ENCODE data around the gene TTC7B.

TTC7B gene

DNA sequence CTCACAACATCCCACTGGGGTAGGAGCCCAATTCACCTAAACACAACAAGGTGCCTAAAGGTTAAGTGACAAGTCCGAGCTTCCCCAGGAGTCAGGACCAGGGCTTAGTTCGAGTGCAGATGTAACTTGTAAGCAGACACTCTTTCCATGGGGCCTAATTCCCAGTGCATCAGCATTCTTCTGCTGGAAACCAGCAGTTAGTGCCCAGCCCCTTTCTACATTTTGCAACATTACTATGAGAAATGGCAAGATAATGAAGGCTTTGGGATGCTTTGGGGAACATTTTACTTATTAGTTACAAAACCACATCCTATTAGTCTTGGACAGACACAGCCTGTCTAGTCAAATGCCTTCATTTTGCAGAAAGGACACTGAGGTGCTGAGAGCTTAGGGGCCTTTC lies 239.6 kb downstream of the TTC7B start:
- DNase-seq (ENCODE audit: low read depth in 2 of 2) = no peak

DNA sequence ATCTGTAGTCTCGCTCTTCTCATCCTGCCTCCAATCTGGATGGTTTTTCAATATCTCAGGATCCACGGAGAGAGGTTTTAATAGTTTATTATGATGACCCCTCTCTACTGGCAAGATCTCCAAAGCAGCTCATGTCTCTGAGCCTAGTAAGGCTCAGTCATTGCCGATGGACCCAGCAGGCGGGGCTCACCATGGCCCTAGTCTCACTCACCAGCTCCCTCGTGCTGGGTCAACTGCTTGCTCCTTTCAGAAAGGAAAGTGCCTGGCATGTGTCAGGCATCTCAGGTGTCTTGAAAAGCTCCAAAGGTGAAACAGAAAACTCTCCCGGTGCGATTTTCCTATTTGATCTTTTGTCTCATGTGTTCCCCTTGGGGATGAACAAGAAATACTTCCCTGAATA lies 240.4 kb downstream of the TTC7B start:
- DNase-seq (ENCODE audit: low read depth in 2 of 2) = no peak

DNA sequence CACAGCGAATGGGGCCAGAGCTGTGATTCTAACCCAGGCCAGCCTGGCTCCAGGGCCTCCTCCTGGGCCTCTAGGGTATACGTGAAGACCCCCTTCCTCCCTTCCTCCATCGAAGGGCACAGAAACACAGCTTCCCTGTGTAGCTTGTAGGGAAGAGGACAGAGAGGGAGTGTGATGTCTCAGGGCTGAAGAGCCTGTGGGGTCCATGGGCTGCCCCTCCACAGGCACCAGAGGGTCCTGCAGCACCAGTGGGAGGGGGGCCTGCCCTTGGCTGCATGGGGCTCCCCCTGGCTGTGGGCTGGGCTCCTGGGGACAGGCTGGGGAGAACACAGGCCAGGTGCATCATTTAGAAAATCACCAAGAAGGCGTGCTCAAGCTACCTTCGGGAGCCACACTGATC lies 240.9 kb downstream of the TTC7B start:
- DNase-seq (ENCODE audit: low read depth in 2 of 2) = no peak

DNA sequence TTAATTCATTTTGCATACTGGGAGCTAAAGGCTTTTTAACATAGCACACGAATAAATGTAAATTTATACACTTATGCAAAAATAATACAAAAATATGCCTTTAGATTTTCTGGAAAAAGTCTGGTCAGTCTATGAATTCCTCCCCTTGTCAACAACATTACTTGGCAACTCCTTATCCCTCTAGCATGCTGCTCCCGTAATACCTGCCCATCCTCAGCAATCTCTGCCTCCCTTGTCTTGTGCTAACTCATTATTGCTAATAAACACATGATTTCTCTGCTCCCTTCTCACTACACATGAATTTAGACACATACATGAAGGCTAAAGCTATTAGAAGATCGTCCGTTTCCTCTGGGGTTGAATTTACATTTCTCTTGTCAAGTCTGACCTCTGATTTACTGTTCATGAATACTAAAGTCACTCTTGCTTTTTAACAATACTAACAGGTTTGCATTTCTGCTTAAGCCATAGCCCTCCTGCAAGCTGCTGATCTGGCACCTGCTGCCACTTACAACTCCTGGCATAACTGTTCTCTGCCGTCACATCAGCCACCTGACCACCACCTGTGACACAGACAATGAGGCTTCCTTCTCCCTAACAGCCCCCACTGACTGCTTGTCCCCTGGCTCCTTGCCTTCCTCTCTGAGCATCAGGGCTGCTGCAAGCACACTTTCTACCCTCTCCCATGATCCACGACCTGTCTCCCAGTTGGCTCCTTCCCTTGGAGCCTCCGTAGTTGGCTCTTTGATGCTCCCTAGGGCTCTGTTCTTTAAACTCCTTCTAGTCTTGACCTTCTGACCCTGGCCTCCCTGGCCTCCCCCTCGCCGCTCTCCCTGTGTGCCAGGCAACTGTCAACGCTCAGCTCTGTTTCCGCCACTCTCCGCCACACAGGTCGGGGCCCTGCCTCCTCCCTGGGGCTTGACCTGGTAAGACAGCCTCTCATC lies 241.8 kb downstream of the TTC7B start:
- no peak for DNase-seq (ENCODE audit: low read depth in 2 of 2)

DNA sequence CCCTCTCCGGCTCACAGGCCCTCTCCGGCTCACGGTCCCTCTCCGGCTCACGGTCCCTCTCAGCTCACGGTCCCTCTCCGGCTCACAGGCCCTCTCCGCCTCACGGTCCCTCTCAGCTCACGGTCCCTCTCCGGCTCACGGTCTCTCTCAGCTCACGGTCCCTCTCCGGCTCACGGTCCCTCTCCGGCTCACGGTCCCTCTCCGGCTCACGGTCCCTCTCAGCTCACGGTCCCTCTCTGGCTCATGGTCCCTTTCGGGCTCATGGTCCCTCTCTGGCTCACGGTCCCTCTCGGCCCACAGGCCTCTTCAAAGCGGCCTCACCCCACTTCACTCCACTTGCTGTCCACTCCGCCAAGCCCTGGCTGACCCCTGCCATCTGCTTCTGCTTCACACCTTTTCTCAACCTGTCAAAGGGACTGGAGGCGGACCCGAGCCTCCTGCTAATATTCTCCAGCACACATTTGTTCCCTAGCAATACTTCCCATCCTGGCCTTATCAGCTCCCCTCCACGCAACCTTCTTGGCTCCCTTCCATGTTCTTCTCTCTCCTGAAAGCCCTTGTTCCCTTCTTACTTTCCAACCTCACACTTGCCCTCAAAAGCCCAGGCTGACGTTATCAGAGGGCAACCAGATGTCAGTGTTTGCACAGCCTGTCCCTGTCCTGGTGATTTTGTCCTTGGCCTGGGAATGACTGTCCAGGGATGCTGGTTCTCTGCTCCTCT lies 242.7 kb downstream of the TTC7B start:
- no peak for DNase-seq (ENCODE audit: low read depth in 2 of 2)

DNA sequence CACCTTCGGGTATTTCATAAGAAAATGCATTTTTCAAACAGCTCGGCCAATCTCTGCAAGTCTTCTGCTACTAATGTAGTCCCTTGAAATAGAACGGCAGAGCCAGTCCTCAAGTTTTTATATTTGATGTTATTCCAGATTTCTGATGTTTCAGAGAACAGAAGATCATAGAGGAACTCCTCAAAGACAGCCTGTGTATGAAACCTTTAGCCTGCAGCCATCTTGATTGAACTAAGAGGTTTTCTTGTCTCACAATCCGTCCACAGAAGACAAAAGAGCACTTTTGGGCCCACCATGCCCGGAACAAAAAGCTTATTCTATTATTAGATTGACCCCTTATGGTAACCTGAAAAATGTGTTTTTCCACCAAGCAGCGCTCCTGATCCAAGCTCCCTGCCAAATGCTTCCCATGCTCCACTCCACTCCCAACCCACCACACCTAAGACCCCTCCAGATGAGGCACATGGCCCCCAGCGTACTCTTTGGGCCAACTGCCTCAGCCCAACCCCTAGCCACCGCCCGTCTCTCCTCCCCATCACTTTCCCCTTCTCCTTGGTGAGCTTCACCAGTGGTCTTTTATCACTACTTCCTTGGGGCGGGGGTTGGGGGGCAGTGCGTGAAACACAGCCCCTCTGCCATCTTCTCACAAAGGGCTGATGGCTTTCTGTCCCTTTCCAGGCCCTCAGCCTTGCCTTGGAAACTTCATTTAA lies 243.6 kb downstream of the TTC7B start:
- no peak for DNase-seq (ENCODE audit: low read depth in 2 of 2)

DNA sequence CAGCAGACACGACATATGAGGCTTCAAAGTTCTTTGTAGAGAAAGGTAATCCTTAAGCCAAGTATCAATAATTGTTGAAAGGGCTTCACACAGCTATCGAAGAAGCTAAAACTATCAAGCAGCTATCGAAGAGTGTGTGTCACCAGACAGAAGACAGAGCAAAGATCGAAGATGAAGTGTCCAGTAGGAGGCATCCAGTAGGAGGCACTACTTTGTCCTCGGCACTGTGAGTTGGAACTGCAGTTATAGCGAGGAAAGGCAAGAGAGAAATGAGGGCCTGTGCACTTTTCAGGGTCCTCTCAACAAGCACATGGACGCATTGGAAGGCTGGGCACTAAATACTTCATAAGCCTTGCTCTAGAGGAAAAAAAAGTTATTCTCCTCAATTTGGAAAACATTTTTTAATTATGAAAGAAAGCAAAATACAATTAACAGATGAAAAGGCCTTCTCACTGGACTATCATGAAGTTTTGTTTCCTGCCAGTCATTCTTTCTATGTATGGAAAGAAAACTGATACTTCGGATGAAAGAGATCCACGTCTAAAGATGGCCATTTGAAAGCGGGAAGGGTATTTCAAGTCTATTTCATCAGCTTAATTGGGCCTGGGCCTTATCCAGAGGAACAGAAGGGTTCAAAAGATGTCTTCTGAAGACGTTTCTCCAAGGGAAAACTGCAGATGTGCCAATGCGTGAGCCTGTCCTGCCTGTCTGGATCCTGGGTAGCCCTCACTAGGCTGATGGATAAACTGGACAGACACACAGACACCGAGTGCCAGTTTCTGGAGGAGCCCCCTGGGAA lies 244.9 kb downstream of the TTC7B start:
- DNase-seq (ENCODE audit: low read depth in 2 of 2) = no peak

DNA sequence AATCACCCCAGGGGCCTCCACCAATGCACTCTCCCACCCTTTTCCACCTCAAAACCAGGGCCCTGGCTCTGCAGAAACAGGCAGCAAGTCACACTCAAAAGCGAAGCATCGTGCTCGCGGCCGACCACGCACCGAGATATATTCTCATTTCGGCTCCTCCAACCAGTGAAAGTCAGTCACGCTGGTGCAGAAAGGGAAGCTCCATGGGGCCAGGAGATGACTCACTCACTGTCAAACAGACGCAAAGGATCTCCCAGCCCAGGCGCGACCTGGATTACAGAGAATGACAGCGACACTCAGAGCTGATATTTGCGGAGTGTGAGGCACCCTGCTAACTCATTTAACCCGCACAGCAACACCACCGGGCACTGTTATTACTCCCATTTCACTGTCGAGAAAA lies 245.8 kb downstream of the TTC7B start:
- no peak for DNase-seq (ENCODE audit: low read depth in 2 of 2)

DNA sequence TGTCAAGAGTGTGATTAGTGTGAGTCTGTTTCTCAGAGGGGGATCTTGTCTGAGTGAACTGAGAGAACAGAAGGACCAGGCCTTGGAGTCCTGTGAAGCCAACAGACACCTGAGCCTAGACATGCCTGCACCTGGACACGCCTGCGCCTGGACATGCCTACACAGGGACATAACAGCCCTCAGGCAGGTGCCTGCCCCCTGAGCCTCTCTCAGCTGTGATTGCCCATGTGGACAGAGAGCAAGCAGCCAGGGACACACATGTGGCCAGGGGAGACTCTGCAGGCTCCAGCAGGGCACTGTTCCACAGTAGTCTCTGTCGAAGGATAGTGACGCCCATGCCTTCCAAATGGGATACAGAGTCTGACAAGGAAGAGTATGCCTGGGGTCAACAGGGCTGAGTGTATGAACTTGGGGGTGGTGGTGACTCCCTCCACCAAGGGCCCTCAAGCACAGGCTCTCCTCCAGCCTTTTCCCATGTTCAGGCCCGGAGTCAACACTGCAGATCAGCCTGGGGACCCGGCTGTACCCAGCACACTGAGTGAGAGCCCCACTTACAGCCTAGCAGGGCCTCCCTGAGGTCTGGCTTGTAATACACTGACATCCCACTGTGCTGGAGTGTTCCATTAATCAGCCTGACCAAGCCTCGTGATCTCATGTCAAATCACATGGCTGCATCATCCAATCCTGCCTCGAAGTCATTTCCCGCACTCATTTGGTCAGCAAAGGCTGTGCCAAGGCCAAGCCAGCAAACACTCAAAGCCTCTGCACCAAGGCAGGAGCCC lies 246.4 kb downstream of the TTC7B start:
- no peak for DNase-seq (ENCODE audit: low read depth in 2 of 2)

DNA sequence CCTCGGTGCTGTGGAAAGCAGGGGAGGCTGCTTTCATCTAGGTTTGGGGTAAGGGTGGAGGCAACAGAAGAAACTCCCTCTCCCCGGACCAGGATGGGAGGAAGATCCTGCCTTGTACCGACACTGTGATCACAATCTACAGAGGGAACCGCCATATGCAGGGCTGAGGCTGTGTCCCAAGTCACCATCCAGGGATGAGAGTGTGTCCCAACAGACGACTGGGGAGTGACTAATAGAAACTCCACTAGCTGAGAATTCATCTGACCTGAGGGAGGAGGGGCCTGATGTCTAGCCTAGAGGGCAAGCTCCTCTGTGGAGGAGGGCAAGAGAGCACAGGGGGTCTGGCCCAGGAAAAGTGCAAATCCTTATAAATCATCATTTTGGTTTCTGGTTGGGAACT lies 247.0 kb downstream of the TTC7B start:
- DNase-seq (ENCODE audit: low read depth in 2 of 2) = no peak

DNA sequence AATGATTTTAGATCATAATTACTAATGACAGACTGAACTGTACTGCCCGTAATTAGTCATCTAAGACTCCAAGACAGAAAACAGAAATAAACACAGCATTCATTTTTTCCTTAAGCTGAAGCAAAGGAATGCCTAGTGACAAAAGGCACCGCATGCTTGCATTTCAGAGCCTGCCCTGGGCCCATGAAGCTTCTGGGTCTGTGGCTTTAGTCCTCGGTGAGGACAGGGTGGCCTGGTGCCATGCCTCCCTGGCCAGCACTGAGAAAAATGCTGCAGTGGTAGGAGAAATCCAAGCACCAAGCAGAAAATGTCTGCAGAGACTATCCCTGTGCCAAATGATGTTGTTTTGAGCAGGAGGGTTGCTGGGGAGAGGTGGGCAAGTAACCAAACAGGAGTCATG lies 247.8 kb downstream of the TTC7B start:
- DNase-seq (ENCODE audit: low read depth in 2 of 2) = no peak

DNA sequence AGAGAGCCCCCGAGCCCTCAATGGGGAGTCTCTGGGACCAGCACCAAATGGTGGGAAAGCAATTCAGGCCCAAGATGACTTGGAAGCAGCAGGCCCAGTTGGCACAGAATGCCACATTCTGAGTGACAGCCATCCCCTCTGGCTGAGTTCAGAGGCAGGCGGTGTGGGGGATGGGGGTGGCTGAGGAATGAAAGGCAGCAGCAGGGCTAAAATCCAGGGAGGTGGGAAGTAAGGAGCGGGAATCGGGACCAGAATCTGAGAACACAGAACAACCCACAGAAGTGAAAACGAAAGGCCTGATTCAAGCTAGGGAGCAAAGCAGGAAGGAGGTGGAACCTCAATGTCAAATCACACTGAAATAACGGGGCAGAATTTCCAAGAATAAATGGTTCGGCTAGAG lies 248.2 kb downstream of the TTC7B start:
- no peak for DNase-seq (ENCODE audit: low read depth in 2 of 2)

DNA sequence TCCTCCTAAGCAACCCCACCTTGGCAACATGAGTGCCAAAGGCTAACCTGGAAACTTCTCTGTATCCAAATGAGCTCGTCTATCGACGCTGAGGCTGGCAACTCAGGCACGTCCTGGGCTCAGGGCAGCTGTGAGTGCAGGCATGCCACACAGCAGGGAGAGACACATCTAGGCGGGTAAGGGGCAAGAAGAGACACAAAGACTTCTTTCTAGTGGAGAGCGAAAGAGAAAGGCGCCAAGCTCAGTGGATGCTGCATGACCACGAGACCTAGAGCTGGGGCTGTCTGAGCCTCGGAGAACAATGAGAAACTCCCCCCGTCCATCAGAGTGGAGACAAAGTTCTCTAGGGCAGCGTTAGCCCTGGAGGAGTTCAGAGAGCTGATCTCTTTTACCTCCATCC lies 249.0 kb downstream of the TTC7B start:
- DNase-seq (ENCODE audit: low read depth in 2 of 2) = no peak

DNA sequence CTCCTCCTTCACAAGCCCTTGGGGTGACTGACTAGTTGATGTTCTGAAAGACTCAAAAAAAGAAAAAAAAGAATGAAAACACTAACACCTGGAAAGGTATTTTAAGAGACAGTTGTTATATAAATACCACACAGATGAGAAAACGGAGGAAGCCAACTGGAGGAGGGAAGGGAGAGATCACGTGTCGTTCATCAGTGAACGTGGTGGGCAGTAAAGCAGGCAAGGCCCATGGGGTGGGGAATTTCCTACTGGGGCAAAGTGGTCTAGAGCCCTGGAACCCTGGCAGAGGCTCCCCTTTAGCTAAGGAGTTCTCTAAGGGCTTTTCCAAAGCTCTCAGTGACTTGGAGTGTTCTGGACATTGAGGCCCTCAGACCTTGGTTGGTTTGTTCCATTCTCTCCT lies 249.7 kb downstream of the TTC7B start:
- DNase-seq (ENCODE audit: low read depth in 2 of 2) = no peak

DNA sequence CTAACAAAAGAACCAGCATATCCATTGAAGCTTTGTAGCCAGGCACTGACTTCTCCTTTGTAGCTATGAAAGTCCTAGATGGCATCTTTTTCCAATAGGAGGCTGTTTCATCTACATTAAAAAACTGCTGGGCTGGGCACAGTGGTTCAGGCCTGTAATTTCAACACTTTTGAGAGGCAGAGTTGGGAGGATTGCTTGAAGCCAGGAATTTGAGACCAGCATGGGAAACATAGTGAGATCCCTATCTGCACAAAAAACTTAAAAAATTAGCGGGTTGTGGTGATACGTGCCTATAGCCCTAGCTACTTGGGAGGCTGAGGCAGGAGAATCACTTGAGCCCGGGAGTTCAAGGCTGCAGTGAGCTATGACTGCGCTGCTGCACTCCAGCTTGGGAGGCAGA lies 251.7 kb downstream of the TTC7B start:
- DNase-seq (ENCODE audit: low read depth in 2 of 2) = no peak

DNA sequence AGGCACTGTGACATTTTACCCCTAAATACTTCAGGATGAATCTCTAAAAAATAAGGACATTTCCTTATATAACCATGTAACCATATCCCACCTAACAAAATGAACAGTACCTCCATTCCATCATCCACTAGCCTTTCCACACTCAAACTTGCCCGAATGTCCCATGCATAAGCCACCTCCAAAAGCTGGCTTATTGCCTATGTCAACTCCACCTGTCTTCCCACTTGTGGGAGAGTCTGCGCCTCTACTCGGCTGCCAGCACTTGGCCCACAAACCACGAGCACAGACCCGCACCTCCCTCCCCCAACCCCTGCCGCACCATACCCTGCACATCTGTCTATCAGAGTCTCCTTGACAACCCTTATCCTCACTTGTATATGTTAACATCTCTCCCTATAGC lies 253.6 kb downstream of the TTC7B start:
- DNase-seq (ENCODE audit: low read depth in 2 of 2) = no peak

DNA sequence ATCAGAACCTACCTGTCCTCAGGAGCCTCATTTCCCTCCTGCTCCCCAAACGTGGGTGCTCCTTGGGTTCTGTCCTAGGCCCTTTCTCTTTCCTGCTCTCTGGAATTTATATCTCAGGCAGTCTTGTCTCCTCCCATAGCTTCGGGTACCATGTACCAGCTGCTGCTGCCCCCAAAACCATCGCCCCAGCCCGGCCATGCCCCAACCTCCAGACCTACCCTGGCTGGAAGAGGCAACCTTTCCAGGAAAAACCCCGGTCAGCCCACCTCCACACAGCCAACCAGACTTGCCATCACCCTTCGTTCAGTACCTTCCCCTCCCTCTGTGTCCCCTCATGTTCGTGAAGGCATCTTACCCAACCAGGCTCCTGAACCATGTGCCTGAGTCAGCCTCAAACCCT lies 254.3 kb downstream of the TTC7B start:
- no peak for DNase-seq (ENCODE audit: low read depth in 2 of 2)

DNA sequence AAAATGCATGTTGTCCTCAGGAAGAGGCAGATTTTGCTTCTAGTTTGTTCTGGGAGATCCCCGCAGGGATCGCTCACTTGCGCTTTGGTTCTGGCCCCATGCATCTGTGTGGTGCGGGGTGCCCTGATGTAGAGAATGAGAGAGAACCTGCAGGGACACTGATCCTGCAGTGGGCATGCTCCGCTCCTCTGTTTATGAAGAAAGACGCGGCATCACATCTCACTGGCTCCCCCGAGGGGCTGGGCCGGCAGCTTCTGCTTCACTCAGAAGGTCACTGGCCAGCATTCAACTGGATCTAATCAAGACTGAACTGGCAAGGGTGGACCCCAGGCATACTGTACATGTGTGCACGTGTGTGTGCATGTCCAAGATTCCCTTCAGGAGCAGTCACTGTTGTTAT lies 255.2 kb downstream of the TTC7B start:
- DNase-seq (ENCODE audit: low read depth in 2 of 2) = no peak

DNA sequence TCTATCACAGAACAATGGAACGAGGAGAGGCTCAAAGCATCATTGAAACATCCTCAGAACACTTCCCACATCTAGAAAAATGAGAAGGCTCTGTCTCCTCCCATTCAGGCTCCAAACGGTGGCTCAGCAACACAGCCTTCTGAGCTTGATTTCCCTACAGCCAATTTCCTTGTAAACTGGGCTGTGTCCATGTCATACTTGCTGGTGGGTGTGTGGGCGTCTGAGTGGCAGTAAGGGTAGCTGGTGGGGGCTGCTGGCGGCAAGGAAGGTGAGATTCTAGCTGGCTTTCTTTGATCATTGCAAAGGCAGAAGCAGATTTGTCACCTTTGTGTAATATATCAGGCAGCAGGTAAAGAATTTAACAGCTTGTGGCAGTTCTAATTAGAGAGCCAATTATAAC lies 255.7 kb downstream of the TTC7B start:
- no peak for DNase-seq (ENCODE audit: low read depth in 2 of 2)

DNA sequence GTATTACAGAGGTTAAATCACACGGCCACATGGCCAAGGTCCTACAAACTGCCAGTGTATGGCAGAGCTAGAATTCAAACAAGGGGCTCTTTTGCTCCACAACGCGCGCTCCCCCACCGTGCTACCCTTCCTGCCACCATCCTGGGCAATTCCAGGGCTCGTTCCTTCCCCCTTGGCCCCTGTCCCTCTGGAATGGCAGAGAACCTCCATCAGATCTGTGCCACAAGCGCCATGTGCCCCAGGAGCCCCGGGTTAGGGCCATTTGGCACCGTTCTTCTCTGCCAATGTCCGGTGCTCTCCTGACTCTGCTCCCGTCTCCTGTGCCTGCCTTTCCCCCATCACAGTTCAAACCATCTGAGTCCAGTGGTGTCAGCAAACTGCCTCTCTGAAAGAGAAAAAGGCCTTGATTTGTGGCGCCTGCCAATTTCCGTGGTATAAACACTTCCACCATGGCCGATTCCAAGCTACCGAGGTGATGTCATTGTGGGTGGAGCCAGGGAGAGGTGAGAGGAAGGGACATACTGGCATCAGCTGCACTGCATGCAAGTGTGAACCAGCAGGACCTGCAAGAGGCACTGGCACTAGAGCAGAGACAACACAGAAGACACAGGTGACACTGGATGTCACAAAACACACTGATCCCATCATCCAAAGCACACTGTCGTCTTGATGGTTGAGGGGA lies 256.3 kb downstream of the TTC7B start:
- DNase-seq (ENCODE audit: low read depth in 2 of 2) = no peak

Measured in stimulated activated CD4-positive, alpha-beta T cell treated with anti-CD3 and anti-CD28 coated beads, Interleukin-4, amount 100 ng/mL, for 48 hours (primary cell).